ENCODE data around the gene DEPDC7. TPM values are rescaled to one million over a fixed set of nuclear protein-coding genes. Genes with fewer than 3 reads are reported as not detected.
A peak's percentile ranks its signal among the peaks of the same experiment; 100 is the strongest.
"Not testable (repeated sequence)": the region's sequence is repeated elsewhere in the genome, so short reads cannot be mapped to it uniquely, and the experiment has no call there.

DEPDC7 gene
- polyA plus RNA-seq, 1 donor = 58.3 TPM

GRCh38 chr11:33018840-33019239, 3.2 kb downstream of the DEPDC7 start:
- DNase-seq = no peak
- no peak overlapping the region for H3K4me3 ChIP-seq (ENCODE audit: low read length)
- WGBS (ENCODE audit: insufficient coverage, low lambda C conversion rate) = no CpG with 5 or more reads among the region's 6 CpGs
- no peaks in the 10 kb centered on the region for H3K27me3 ChIP-seq (ENCODE audit: control insufficient read depth, insufficient read depth, low read length)
- no peaks in the 10 kb centered on the region for H3K36me3 ChIP-seq (ENCODE audit: control insufficient read depth, insufficient read depth, low read length)
- H3K4me1 ChIP-seq (ENCODE audit: control insufficient read depth, insufficient read depth, low read length) = peaks cover 40% of the 10 kb centered on the region
- H3K9me3 ChIP-seq (ENCODE audit: control insufficient read depth, low read depth, low read length) = peaks cover 4% of the 10 kb centered on the region
- peak overlapping the region; percentile 86 for H3K27ac ChIP-seq (ENCODE audit: low read length)

GRCh38 chr11:33021501-33021900, 5.8 kb downstream of the DEPDC7 start:
- H3K27ac ChIP-seq (ENCODE audit: low read length) = peak overlapping the region; percentile 69
- WGBS (ENCODE audit: insufficient coverage, low lambda C conversion rate) = 80% methylated on average over 1 of the region's 1 CpG

GRCh38 chr11:33021937-33022336, 6.3 kb downstream of the DEPDC7 start:
- Histone ChIP-seq H3K9me3 (ENCODE audit: control insufficient read depth, low read depth, low read length) (no peaks in the 10 kb centered on the region), H3K36me3 (ENCODE audit: control insufficient read depth, insufficient read depth, low read length) (peaks cover 6% of the 10 kb centered on the region), H3K27me3 (ENCODE audit: control insufficient read depth, insufficient read depth, low read length) (no peaks in the 10 kb centered on the region), H3K4me3 (ENCODE audit: low read length) (no peak overlapping the region), H3K4me1 (ENCODE audit: control insufficient read depth, insufficient read depth, low read length) (peaks cover 35% of the 10 kb centered on the region), H3K27ac (ENCODE audit: low read length) (peak overlapping the region; percentile 69)
- no CpG with 5 or more reads among the region's 1 CpG for WGBS (ENCODE audit: insufficient coverage, low lambda C conversion rate)
- peak; percentile 41 to 85 for DNase-seq

More at GRCh38 chr11:33021501-33021900, 5.8 kb downstream of the DEPDC7 start:
- H3K9me3 ChIP-seq (ENCODE audit: control insufficient read depth, low read depth, low read length) = no peaks in the 10 kb centered on the region
- H3K4me1 ChIP-seq (ENCODE audit: control insufficient read depth, insufficient read depth, low read length) = peaks cover 35% of the 10 kb centered on the region
- H3K36me3 ChIP-seq (ENCODE audit: control insufficient read depth, insufficient read depth, low read length) = peaks cover 2% of the 10 kb centered on the region
- H3K27me3 ChIP-seq (ENCODE audit: control insufficient read depth, insufficient read depth, low read length) = no peaks in the 10 kb centered on the region
- peak in 1 of 2 donors; percentile 11 for DNase-seq
- H3K4me3 ChIP-seq (ENCODE audit: low read length) = no peak overlapping the region

GRCh38 chr11:33025339-33025722, 9.7 kb downstream of the DEPDC7 start:
- Histone ChIP-seq H3K36me3 (ENCODE audit: control insufficient read depth, insufficient read depth, low read length) (peaks cover 9% of the 10 kb centered on the region), H3K4me1 (ENCODE audit: control insufficient read depth, insufficient read depth, low read length) (peaks cover 20% of the 10 kb centered on the region), H3K4me3 (ENCODE audit: low read length) (no peak overlapping the region), H3K27ac (ENCODE audit: low read length) (no peak overlapping the region), H3K27me3 (ENCODE audit: control insufficient read depth, insufficient read depth, low read length) (no peaks in the 10 kb centered on the region), H3K9me3 (ENCODE audit: control insufficient read depth, low read depth, low read length) (no peaks in the 10 kb centered on the region)
- no peak for DNase-seq
- WGBS (ENCODE audit: insufficient coverage, low lambda C conversion rate) = 80% methylated on average over 2 of the region's 3 CpGs

- no peaks in the 10 kb centered on the region for H3K9me3 ChIP-seq (ENCODE audit: control insufficient read depth, low read depth, low read length)
- peaks cover 8% of the 10 kb centered on the region for H3K4me1 ChIP-seq (ENCODE audit: control insufficient read depth, insufficient read depth, low read length)
- DNase-seq = no peak
- H3K27me3 ChIP-seq (ENCODE audit: control insufficient read depth, insufficient read depth, low read length) = no peaks in the 10 kb centered on the region
- 83% methylated on average over 2 of the region's 2 CpGs for WGBS (ENCODE audit: insufficient coverage, low lambda C conversion rate)
- peaks cover 14% of the 10 kb centered on the region for H3K36me3 ChIP-seq (ENCODE audit: control insufficient read depth, insufficient read depth, low read length)
- no peak overlapping the region for H3K4me3 ChIP-seq (ENCODE audit: low read length)
- H3K27ac ChIP-seq (ENCODE audit: low read length) = no peak overlapping the region
These were observed 11.6 kb downstream of the DEPDC7 start for GRCh38 chr11:33027233-33027632.

- no peak overlapping the region for H3K27ac ChIP-seq (ENCODE audit: low read length)
- peaks cover 3% of the 10 kb centered on the region for H3K4me1 ChIP-seq (ENCODE audit: control insufficient read depth, insufficient read depth, low read length)
- H3K36me3 ChIP-seq (ENCODE audit: control insufficient read depth, insufficient read depth, low read length) = peaks cover 14% of the 10 kb centered on the region
- DNase-seq = no peak
- H3K27me3 ChIP-seq (ENCODE audit: control insufficient read depth, insufficient read depth, low read length) = no peaks in the 10 kb centered on the region
- H3K4me3 ChIP-seq (ENCODE audit: low read length) = no peak overlapping the region
- 86% methylated on average over 2 of the region's 4 CpGs for WGBS (ENCODE audit: insufficient coverage, low lambda C conversion rate)
- no peaks in the 10 kb centered on the region for H3K9me3 ChIP-seq (ENCODE audit: control insufficient read depth, low read depth, low read length)
These were observed 12.3 kb downstream of the DEPDC7 start for GRCh38 chr11:33027846-33028536.

- WGBS (ENCODE audit: insufficient coverage, low lambda C conversion rate) = no CpG with 5 or more reads among the region's 2 CpGs
- H3K4me3 ChIP-seq (ENCODE audit: low read length) = no peak overlapping the region
These were observed 12.8 kb downstream of the DEPDC7 start for GRCh38 chr11:33028537-33028914.

GRCh38 chr11:33029218-33029617, 13.5 kb downstream of the DEPDC7 start:
- not testable (repeated sequence) for H3K27me3 ChIP-seq (ENCODE audit: control insufficient read depth, insufficient read depth, low read length); DNase-seq; H3K4me3 ChIP-seq (ENCODE audit: low read length); H3K4me1 ChIP-seq (ENCODE audit: control insufficient read depth, insufficient read depth, low read length); H3K9me3 ChIP-seq (ENCODE audit: control insufficient read depth, low read depth, low read length); H3K27ac ChIP-seq (ENCODE audit: low read length)
- WGBS (ENCODE audit: insufficient coverage, low lambda C conversion rate) = 100% methylated on average over 1 of the region's 6 CpGs
- peaks cover 14% of the 10 kb centered on the region for H3K36me3 ChIP-seq (ENCODE audit: control insufficient read depth, insufficient read depth, low read length)

More at GRCh38 chr11:33028537-33028914, 12.8 kb downstream of the DEPDC7 start:
- no peak for DNase-seq
- Histone ChIP-seq H3K9me3 (ENCODE audit: control insufficient read depth, low read depth, low read length) (no peaks in the 10 kb centered on the region), H3K36me3 (ENCODE audit: control insufficient read depth, insufficient read depth, low read length) (peaks cover 14% of the 10 kb centered on the region), H3K4me1 (ENCODE audit: control insufficient read depth, insufficient read depth, low read length) (peaks cover 3% of the 10 kb centered on the region), H3K27ac (ENCODE audit: low read length) (no peak overlapping the region), H3K27me3 (ENCODE audit: control insufficient read depth, insufficient read depth, low read length) (no peaks in the 10 kb centered on the region)

GRCh38 chr11:33033493-33033892, 17.8 kb downstream of the DEPDC7 start:
- H3K4me1 ChIP-seq (ENCODE audit: control insufficient read depth, insufficient read depth, low read length) = peaks cover 6% of the 10 kb centered on the region
- no peak for DNase-seq
- H3K36me3 ChIP-seq (ENCODE audit: control insufficient read depth, insufficient read depth, low read length) = peaks cover 6% of the 10 kb centered on the region
- 71% methylated on average over 3 of the region's 4 CpGs for WGBS (ENCODE audit: insufficient coverage, low lambda C conversion rate)
- H3K27me3 ChIP-seq (ENCODE audit: control insufficient read depth, insufficient read depth, low read length) = no peaks in the 10 kb centered on the region
- H3K27ac ChIP-seq (ENCODE audit: low read length) = no peak overlapping the region
- H3K4me3 ChIP-seq (ENCODE audit: low read length) = no peak overlapping the region
- no peaks in the 10 kb centered on the region for H3K9me3 ChIP-seq (ENCODE audit: control insufficient read depth, low read depth, low read length)

- WGBS (ENCODE audit: insufficient coverage, low lambda C conversion rate) = no CpG with 5 or more reads among the region's 1 CpG
- H3K27me3 ChIP-seq (ENCODE audit: control insufficient read depth, insufficient read depth, low read length) = no peaks in the 10 kb centered on the region
- no peaks in the 10 kb centered on the region for H3K9me3 ChIP-seq (ENCODE audit: control insufficient read depth, low read depth, low read length)
- peaks cover 7% of the 10 kb centered on the region for H3K4me1 ChIP-seq (ENCODE audit: control insufficient read depth, insufficient read depth, low read length)
- H3K27ac ChIP-seq (ENCODE audit: low read length) = peak overlapping the region; percentile 81
- DNase-seq = peak in 1 of 2 donors; percentile 60
- peak overlapping the region; percentile 11 for H3K4me3 ChIP-seq (ENCODE audit: low read length)
- H3K36me3 ChIP-seq (ENCODE audit: control insufficient read depth, insufficient read depth, low read length) = peaks cover 6% of the 10 kb centered on the region
These were observed 19.3 kb downstream of the DEPDC7 start for GRCh38 chr11:33035011-33035410.
